Activated CD4-positive, alpha-beta T cell treated with anti-CD3 and anti-CD28 coated beads, Interleukin-2, Interleukin-4, amounts not matched to agents 100 ng/mL and 50 ng/mL, durations not matched to agents 16 hours and 8 hours (primary cell): ENCODE data around the gene KIF5C.

Experiments used
- DNase-seq: peaks from one replicate; pipeline ENCODE4 v3.0.0-alpha.2; 2020; ENCODE audit warnings: low spot score

KIF5C gene

DNA sequence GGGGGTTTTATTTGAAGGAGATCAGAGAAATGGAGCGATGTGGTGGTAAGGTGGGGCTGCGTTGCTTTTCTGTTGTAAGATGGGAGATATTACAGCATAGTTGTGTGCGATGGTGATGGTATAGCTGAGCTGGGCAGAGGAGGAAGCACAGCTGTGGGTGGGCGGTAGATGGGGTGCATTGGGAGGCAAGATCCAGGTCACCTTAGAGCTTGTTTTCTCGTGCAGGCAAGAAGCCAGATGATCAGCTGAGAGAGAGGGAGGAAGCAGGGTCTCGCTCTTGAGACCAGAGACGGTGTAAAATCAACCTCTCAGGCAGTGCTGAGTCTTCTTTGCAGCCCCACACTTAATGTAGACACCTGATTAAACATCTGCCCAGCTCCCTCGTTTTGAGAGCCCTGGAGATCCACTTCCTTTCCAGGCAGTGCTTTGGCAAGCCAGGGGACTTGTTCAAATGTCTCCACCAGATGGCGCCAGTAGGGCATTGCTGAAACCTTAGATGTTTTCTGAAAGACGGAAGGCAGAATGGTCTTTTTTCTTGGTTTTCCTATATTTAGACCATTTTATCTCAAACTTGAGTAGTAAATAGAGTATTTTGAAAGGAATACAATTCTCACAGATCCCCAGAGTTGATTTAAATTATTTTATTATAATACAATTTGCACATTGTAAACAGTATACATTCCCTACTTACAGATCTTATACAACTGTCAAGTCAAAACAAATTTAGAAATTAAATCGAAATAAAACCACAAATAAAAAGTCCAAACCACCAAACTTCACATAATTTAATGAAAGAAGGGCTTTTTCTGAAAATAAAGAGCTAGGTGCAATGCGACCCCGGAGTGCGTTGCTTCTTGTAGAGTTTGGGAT lies 142.3 kb downstream of the KIF5C start:
- DNase-seq = peak; percentile 71

DNA sequence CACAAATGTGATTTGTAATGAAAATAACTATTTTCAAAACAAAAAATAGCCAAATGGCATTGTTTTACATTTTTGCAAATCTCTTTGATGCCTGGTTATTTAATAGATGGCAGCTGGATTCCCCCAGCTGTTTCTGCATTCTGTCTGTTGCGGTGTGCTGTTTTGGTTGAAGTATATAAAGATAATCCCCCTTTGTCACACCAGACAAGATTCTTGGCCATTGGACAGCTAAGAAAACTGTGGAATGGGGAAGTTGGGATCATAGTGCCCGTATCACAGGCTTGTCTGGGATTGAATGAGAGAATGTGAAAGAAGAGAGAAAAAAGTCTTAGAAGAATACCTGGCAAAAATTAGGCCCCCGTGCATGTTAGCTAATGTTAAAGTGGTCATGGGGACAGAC lies 144.0 kb downstream of the KIF5C start:
- no peak for DNase-seq

DNA sequence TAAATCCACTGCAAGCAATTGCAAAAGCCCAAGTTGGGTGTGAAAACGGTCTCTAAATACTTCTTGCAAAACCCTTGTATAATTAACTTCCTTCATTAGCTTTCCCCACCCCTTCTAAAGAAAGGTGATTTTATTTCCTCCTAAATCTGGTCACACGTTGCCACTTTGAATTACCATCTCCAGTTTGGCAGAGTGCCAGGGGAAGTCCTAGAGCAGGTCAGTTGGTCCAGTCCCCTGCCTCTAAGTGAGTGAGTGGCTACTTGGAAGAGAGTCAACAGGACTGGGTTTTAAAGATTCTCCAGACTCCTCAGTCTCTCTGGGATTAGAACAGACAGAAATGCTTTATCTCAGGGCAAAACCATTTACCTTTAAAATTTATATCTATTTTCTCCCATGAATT lies 144.7 kb downstream of the KIF5C start:
- DNase-seq = no peak

DNA sequence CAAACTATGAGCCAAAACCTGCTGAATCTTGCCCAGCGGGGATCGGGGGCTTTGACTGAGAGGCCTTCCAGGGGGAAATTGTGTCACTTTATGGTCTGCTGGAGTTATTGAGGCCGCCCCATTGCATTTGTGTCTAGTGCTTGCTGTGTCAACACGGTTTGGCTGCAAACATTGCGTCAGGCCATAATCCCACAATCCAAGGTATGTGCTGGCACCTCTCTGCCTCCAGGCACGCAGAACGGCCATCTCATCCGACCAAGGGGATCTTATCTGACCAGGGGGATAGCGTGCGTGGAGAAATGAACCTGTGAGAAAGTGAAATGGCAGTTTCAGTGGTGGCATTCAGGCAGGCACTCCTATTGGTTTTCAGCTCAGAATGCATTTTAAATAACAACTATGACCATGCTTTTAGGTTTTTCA lies 145.4 kb downstream of the KIF5C start:
- DNase-seq = no peak

DNA sequence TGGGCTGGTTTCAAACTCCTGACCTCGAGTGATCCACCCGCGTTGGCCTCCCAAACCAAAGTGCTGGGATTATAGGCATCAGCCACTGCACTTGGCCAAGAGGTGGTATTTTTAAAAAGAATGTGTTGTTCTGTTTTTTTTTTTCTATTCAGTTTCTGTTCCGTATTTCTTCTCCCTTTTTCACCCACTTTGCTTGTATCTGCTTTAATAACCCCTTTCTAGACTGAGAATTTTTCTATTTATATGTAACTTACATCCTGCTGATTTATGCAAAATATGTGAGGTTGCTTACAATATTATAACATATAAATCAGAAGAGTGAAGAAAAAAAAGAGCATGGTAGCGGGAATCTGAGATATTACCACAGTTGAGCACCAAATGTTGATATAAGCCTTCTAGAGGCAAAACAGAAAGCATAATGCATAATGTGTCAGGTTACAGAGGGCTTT lies 146.3 kb downstream of the KIF5C start:
- no peak for DNase-seq

DNA sequence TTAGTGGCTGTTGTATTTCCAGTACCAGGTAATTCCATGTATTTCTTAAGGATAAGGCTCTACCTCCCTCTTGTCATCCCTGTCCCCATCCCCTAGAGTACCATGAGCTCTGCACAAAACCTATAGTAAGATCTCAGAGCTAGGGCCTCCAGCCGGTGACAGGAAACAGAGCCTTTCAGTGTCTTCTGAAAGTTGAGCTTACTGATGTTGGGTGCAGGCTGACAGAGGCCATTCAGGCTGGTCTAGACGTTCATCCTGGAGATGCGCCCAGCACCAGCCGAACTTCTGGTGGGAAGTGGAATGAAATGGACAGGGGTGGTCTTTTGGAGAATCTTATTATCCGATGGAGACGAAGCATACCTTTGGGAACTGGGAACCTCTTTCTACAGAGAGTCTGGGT lies 146.7 kb downstream of the KIF5C start:
- no peak for DNase-seq

DNA sequence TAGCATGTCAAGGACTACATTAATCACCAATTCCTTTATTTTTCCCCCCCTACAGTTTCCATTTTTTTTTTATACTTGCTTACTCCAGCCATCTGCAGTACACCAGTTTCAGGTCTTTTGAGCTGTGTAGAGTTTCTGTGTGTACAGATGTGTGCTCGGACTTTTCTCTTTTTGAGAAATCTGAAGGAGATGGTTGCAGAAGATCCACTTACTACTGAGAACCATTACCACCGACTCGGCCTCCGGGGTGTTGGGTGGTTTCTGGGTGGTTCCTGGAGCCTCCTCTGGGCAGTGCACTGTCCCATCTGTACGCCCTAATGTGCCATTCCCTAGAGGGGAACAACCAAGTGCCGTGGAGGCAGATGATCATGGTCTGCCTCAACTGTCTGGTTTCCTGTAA lies 148.1 kb downstream of the KIF5C start:
- no peak for DNase-seq

DNA sequence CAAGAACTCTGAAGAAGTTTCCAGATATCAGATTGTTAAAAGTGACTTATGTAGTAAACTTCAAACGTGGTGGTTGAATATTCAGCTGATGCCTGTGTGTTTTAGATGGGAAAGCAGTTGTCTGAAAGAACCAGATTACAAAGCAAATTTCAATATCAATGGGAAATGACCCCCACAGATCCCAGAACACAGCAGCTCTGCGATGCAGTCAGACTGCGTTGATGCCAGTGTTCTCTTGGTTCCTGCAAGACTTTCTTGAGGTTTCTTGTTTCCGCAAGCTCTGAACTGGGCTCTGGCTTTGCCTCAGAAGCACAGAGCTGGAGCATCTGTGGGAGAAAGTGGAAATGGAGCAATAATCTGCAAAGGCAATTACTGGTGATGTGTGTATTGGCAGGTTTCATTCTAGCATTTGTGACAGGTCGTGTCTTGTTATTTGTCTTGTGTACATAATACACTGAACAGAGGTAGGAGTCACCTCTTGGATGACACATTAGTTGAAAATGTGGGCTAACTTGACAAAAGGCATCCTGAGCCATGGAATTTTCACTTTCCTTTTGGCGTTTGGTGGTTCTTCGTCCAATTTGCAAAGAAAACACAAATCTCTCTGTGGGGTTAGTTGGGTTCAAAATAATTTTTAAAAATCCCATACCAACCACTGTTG lies 152.7 kb downstream of the KIF5C start:
- DNase-seq = no peak

DNA sequence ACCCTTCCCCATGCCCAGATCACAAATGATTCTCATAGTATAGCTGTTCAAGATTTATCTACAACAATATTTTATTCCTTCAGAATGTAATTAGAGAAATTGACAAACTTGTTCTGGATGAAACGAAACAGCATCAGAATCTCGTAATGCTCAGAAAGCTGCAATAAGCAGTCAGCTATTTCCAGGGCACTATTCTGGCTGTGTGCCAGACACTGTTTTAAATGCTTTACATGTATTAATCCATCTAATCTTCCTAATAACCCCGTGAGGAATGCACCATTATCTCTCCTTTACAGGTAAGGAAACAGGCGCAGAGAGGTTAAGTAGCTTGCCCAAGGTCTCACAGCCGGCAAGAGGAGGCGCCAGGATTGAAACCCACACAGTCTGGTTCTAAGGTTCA lies 153.3 kb downstream of the KIF5C start:
- DNase-seq = no peak

DNA sequence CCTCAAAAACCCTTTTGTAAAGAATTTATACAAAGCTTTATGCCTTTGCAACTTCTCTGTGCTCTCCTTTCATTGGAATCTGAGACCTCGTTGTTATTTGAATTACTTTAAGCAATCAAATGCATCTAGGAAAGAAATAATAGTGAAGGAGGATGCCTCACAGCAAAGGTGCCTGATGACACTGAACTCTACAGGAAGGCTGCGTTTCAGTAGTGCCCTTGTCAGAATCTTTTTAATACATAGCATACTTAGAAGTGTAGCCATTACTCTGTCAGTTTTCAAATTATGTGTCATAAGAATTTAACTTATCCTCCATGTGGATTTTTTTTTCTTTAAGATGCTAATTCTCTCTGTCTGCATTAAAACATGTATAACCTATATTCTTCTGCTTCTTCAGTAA lies 153.9 kb downstream of the KIF5C start:
- DNase-seq = no peak

DNA sequence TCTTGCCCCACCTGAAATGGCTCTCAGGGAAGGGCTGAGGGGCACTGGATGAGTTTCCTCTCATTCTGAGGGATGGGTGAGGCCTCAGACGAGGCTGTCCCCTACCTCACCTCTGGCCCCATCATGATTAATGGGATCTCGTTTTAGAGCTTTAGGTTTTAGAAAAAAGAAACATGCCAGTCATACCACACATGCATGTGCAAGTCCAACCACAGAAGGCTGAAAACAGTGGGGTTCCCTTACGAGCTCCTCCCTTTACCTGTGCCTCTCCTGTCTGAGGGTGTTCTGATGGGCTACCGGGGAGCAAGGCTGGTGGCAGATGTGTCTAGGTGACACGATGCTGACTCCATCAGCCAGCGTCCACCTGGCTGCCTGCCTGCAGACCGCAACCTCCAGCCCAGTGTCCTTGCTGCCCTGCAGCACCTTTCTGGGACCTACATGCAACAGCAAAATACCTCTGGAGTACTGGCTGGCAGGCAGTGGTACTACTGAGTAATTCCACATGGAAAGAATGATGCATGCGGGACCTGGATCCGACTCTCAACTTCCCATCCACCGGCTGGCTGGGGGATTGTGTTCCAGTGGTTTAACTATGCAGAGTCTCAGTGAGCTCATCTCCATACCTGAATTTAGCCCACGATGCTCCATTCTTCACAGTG lies 154.4 kb downstream of the KIF5C start:
- no peak for DNase-seq

DNA sequence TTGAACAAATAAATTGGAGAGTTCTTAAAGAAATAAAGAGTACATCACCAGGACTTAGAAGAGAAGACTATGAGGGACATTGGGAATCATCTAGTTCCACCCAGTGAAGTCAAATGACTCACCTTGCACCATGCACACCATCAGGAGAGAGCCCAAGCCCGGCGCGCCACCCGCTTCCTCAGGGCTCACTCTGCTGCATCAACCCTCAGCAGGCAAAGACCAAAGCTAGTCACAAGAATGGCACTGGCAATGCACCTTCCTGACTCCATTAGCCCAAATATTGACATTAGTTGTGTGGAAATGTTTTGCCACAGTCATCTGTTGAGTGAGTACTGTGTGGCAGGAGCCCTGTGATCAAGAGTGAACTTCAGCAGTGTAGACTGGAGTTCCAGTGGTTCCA lies 156.4 kb downstream of the KIF5C start:
- no peak for DNase-seq

DNA sequence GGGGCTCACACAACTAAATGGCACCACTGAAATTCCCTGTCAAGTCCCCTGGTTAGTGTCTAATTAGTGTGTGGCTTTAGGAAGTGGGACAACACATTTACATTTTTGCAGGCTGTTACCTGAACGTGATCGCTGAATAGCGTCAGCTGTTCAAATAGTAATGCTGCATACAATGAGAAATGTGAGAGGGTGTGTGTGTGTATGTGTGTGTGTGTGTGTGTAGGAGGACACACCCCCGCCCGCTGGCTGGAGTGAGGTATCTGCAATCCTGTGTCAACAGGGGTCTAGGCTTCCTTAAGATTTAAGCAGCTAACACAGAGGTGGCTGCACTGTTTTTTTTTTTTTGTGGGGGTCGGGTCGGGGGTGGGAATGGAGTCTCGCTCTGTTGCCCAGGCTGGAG lies 158.7 kb downstream of the KIF5C start:
- DNase-seq = no peak

DNA sequence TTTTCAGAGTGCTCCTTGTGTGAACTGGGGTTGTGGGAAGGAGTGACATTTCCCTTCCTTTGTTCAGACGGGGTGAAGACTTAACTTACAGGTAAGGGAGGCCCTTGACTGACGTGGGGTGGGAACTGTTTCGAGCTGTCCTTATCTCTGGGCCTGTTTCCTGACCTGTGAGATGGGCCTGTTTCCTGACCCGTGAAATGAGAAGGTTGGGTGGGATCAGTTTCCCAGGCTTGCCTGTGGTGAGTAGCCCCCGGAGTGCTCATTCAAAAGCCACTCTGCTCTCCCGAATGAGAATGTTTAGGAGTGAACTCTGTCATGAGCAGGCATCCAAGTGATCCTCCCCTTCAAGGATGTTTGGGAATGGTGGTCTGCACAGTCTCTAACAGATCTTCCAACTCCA lies 159.4 kb downstream of the KIF5C start:
- no peak for DNase-seq

DNA sequence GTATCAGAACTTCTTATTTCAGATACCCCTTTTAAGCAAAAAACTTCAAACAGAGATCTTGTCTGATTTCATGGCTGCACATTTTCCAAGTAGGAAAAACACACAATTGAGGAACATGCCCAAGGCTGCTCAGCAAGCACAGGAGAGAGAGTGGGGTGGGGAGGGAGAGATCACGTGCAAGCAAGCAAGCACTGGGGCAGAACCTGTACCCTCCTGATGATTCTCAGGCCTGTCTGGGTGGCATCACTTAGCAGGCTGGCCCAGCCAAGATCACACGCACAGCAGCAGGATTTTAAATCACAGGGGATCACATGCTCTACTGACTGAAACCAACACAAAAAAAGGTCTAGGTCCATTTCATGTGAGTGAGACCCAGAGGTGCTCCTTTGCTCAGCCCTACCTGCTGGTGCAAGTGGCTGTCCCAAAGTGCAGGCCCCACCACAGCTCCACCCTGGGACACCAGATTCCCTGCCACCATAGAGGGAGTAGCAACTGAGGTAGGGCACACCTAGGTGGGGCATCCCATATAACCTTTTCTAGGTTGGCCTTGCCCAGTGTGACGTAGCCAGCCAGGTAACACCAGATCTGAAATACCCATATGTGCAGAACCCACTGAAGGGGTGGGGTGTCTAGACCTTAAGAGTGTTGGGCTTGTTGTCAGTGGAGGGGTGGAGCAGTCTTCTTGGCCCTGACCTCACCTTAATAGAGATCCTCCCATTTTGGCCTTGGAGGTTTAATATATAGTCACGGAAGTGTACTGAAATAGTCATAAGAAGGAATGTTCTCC lies 161.7 kb downstream of the KIF5C start:
- no peak for DNase-seq

DNA sequence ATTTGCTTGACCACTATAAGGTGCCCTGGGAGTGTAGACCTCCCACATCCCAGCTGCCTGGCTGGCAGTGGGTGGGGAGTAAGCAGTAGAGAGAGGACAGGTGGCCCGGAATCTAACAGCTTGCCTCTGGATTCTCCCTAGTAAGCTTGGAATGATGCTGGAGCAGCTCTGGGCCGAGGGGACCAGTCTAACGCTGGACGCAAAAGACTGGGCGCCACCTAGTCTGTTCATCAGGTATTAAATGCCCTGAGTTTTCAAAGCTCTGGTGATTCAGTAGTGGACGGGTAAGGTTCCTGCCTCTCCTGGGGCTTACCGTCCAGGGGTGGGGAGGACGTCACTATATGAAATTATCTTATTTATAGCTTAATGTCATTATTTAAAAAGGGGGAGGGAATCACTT lies 162.8 kb downstream of the KIF5C start:
- DNase-seq = no peak

DNA sequence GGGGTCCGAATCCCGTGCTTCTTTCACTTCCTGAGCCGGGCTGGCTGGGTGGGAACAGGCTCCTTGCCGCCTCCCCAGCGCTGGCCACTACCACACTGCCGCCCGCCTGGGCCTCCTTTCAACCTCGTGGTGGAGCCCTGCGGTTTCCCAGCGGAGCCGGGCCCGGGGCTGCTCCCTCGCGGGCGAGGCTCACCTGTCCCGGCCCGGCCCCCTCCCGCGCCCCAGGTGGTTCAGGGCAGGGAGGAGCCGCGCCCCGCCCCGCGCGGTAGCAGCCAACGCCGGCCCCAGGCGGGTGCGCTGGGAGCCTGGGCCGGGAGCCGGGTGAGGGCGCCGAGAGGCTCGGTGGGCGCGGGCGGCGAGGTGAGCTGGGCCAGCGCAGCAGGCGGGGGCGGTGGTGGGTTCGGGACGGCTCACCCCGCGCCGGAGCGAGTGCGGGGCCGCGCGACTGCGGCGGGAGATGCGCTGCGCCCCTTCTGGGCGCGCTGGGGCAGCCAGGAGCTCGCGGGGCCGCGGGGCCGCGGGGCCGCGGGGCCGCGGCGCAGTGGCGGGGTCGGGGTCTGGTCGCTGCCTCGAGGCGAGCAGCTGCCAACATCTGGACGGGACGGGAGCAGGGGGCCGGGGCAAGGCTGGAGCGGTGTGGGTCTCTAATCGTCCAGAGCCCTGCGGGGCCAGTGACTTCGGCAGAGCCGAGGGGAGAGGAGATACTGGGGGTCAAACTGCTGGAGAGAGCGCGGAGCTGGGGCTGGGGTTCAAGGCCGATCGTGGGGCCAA lies 163.6 kb downstream of the KIF5C start, which contains the start of gene LYPD6B:
Gene LYPD6B (plus strand): TSS at position 258 of the 771 bp plus-strand sequence. CDS start 92,250 bp downstream, outside the sequence.
- no peak for DNase-seq

DNA sequence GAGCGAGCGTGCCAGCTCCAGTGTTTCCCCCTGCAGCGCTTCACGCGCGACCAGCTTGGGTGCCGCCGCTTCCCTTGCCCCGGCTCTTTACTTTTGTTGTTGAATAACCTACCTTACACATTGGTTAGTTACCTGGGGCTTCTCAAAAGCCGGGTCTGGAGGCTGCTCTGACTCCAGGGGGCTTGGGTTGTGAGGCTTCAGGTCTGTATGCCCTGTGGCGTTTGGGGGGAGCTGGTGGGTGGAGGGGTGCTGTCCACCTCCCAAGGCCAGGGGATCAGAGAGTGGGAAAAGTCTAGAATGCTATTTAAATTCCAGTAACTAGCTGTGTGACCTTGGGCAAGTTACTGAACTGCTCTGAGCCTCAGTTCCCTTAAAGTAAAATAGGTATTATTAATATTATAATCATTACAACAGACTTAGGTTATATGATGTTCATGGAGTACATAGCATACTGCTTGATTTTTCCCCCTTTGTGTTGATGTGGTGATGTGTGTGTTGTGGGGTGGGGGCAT lies 164.2 kb downstream of the KIF5C start:
- DNase-seq = no peak

DNA sequence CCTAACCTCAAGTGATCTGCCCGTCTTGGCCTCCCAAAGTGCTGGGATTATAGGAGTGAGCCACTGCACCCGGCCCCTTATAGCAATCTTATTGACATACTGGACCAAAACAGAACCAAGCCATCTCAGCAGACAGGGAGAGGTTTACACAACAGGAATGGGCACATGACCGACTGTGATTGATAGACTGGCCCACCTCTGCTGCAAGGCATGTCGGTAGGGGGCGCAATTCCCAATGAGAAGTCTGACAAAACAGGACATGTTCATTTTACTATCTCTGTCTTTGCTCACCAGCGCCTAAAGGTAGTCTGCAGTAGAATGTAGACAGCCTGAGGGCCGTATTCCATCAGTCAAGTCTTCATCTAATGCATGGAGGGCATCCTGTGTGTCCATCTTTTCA lies 165.4 kb downstream of the KIF5C start:
- peak; percentile 54 for DNase-seq

DNA sequence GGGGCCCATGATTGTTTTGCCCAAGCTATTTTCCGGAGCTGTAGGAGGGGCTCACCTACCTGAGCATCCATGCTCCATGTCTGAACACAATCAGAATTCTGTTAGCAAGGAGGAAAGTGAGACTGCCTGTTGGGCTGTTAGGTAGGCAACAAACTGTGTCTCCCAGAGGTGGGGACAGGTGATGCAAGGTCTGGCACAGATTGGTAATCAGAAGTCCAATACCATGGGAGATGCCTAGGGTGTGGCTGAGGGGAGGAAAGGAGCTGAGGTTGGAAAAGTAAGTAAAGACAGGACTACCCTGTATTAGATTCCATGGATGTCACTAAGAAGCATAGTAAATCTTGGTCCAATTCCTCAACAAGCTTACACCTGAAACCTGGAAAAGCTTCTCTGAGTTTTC lies 166.5 kb downstream of the KIF5C start:
- no peak for DNase-seq

DNA sequence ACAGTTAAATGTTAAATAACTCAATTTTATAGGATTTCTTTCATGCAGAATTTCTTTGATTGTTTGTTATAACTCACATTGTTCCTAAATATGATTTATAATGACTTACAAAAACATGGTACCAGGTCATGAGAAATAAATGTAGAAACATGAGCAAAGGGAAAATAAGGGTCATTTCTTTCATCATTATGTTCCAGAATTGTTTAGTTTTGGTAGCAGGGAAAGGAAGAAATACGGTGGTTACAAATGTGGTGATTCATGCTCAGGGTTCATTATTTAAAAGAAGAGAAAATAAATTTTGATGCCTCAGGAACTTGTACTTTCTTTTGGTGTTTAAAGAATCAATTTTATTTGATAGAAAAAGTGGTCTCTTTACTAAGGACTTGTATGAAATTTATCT lies 167.9 kb downstream of the KIF5C start:
- no peak for DNase-seq
